GM19351 (cell line): ENCODE data around the gene KLK10.
"Not testable (repeated sequence)": the region's sequence is repeated elsewhere in the genome, so short reads cannot be mapped to it uniquely, and the experiment has no call there.

Experiments
- ATAC-seq: cut with Tn5 transposase; IDR thresholded peaks from one replicate; pipeline ENCODE4 v1.9.1; 2021; ENCODE audit warnings: mild to moderate bottlenecking, moderate library complexity; ENCODE audit not compliant: unreplicated experiment

The KLK10 gene

DNA sequence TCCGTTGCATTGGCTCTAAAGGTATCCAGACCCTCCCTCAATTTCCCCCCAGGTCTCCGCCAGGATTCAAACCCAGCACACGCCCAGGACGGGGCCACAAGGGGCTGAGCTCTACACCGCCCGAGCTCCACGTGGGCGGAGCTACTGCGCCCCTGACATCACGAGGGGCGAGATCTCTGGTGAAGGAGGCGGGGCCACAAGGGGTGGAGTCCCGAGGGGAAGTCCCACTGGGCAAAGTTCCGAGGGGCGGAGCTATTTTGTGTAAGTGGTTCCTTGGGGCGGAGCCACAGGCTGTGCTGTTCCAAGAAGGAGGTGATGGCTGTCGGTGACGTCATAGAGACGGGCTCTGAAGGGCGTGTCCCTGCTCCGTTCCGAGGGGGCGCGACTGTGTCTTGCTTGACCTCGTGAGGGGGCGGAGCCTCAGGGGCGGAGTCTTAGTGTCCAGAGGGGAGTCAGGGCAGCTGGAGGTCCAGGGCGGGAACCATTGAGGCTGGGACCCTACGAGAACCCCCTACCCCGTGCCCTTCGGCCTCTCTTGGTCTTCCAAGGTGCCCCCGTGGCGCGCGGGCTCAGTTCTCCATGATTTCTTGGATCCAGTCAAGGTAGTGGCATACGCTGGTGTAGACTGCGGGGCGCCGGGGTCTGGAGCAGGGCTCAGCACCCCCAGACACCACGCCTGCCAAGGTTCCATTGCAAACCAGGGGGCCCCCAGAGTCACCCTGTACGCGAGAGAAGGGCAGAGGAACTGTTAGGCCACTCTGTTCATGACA is 16.8 kb downstream of the KLK10 start:
- no peak for ATAC-seq

DNA sequence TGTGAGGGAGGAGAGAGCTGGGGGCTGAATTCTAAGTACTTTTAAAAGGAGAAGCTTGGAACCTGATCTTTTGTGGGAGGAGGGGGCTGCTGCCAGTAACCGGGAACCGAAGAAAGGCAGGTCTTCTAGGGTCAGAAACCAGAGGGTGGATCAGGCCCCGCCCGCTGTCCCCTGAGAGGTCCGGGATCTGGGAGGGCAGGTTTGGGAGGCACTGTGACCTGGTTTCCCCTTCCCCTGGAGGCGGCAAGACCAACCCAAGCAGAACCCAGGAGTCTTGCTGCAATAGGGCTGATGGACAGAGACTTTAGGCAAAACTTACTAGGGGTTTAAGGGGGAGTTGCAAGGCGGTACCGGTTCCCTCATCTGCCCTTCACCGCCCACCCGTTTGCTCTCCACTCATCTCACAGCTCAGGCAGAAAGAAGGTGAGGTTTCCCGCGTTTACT is 17.4 kb downstream of the KLK10 start:
- no peak for ATAC-seq

DNA sequence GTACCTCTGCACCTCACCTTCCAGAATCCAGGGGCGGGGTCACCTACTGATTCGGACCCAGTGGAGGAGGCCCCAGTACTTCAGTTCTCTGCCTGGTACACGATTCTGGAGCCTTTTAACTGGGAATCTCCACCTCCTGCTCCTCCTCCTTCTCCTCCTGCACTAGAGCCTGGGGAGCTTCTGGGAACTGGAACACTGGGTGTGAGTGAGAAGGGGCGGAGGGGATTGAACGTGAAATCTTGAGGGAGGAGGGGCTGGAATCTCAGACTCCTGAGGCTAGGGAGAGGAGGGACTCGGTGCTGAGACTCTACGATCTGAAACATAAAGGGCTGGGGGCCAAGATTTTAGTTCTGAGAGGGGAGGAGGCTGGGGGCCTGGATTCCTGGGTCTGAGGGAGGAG is 18.0 kb downstream of the KLK10 start, which contains the start of gene KLK8:
Gene KLK8 (minus strand): TSS at position 90 of the 400 bp plus-strand sequence. CDS start 437 bp downstream, outside the sequence.
- no peak for ATAC-seq

- ATAC-seq, result no peak
Measured at GRCh38 chr19:51000981-51001380, 18.5 kb downstream of the KLK10 start.

GRCh38 chr19:51000426-51000825 is 19.1 kb downstream of the KLK10 start:
- ATAC-seq, result no peak

GRCh38 chr19:50998686-50999085 is 20.8 kb downstream of the KLK10 start:
- no peak for ATAC-seq

DNA sequence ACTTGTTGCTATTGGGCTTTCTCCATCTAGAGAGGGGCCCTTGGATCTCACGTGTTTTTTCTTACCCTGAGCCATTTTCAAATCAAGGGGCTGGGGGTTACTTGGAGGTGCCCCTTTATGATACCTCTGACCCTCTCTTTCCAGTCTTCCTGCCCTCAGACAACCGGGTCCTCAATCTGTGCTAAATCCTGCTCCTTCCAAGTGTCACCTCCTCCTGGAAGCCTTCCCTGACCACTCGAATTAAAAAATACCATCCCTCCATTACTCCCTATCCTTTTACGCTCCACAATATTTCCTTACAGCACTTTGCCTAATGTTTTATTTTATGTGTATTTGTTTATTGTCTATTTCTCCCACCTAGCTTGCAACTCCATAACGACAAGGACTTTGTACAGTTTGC is 21.4 kb downstream of the KLK10 start:
- ATAC-seq, result no peak

DNA sequence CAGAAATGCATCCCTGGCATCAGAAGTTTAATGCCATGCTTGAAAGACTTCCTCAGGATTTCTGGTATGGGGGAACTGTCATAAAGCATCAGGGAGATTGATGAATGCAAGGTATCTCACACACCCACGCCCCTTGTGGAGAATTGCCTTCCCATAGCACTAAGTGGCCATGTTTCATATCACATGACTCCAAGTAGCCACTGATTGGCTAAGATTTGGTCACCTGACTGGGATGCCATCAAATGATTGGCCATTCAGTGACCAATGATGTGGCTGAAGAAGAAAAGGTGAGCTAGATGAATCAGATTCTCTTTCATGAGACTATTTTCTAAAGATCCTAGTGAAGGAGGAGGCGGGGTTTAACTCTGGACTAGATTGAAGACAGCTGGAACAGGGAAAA is 25.4 kb downstream of the KLK10 start:
- no peak for ATAC-seq

DNA sequence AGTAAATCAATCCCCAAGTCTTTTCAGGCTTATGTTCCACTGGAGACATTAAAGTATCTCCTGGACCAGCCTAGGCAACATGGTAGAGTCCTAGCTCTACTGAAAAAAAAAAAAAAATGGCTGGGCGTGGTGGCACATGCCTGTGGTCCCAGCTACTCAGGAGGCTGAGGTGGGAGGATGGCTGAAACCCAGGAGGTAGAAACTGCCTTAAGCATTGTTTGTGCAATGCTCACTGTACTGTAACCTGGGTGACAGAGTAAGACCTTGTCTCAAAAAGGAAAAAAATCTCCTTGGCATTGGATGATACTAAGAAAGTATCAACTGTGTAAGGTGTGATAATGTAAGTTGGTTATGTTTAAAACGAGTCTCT is 26.9 kb downstream of the KLK10 start:
- ATAC-seq, result no peak

DNA sequence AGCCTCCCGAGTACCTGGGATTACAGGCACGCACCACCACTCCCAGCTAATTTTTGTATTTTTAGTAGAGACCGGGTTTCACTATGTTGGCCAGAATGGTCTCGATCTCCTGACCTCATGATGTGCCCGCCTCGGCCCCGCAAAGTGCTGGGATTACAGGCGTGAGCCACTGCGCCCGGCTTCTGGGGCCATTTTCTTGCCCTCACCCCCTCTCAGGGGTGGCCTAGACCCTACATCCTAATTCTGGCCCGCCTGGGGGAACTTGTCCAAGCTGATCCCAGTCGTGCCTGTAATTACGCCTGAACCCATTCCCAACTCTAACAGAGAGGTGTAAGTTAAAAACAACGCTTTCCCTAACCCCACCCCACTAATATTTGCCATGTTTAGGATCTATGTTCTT is 35.1 kb downstream of the KLK10 start:
- not testable (repeated sequence) for ATAC-seq

DNA sequence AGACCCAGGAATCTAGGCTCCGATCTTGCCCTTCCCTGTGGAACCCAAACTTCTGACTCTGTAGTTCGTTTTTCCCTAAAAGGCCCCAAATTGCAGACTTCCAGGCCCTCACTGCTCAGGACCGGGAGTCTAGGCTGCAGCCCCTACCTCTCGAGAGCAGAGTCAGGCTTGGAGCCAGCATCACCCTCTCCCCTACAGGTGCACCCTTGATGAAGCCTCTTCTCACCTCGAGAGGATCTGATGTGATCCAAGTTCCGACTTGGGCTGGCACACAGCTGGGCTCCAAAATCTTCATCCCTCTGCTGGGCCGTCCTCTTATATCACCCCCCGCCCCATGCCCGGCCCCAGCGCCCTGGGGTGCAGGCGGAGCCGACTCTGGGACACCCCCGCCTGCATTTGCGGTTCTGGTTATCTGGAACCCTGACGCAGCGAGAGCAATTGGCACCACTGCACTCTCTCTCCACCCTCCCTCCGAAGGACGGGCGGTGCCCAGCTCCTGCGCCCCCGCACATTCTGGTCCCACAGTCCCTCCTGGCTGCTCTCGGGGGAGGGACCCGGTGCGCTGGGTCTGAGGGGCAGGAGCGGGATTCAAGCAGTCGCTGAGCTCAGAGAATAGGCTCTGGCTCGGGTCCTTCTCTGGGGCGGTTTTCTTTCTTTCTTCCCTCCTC is 35.8 kb downstream of the KLK10 start, which contains the start of gene KLK7:
Gene KLK7 (minus strand): TSS at position 293 of the 668 bp plus-strand sequence. CDS start 1,518 bp downstream, outside the sequence.
- no peak for ATAC-seq

GRCh38 chr19:50982186-50982585 is 37.3 kb downstream of the KLK10 start:
- ATAC-seq, result no peak

DNA sequence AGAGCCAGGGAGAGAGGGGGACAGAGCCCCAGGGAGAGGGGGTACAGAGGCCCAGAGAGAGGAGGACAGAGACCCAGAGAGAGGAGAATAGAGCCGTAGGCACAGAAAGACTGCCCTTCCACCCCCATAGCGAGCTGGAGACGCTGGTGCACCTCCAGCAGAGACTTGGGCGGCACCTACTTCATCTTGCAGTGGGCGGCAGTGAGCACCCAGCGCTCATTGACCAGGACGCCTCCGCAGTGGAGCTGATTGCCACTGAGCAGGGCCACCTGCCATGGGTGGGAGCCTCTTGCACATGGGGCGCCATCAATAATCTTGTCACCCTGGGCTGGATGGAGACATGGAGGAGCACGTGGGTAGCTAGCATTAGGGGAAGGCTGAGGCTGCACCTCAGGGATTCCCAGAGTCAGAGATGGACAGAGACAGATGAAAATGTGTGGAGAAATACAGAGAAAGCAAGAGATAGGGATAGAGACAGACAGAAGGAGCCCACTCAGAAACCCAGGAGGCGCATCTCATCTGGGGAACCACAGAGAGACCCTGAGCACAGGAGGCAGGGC is 37.8 kb downstream of the KLK10 start:
- no peak for ATAC-seq

- no peak for ATAC-seq
Measured at GRCh38 chr19:50980208-50980607, 39.3 kb downstream of the KLK10 start.

- ATAC-seq, result no peak
Measured at GRCh38 chr19:50979758-50980157, 39.8 kb downstream of the KLK10 start.

- ATAC-seq, result no peak
Measured at GRCh38 chr19:50978772-50979390, 40.6 kb downstream of the KLK10 start.

GRCh38 chr19:50977626-50978025 is 41.9 kb downstream of the KLK10 start:
- ATAC-seq, result no peak

DNA sequence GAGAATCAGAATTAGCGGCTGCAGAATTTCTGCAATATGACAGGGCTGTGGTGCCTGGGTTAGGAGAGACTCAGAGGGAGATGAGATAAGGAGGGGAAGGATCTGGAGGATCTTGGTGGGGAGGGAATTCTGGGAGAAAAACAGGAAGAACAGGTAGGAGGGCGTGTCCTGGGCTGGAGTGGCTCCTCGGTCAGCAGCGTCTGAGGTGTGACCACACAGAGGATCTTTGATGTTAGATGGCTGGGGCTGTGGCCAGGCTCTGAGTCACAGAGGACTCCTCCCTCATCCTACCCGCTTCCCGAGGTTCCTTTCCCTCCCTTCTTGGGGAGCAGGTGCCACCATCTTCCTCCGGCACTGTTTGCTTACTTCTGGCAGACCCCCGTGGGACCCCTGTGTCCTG is 43.7 kb downstream of the KLK10 start:
- ATAC-seq, result no peak

DNA sequence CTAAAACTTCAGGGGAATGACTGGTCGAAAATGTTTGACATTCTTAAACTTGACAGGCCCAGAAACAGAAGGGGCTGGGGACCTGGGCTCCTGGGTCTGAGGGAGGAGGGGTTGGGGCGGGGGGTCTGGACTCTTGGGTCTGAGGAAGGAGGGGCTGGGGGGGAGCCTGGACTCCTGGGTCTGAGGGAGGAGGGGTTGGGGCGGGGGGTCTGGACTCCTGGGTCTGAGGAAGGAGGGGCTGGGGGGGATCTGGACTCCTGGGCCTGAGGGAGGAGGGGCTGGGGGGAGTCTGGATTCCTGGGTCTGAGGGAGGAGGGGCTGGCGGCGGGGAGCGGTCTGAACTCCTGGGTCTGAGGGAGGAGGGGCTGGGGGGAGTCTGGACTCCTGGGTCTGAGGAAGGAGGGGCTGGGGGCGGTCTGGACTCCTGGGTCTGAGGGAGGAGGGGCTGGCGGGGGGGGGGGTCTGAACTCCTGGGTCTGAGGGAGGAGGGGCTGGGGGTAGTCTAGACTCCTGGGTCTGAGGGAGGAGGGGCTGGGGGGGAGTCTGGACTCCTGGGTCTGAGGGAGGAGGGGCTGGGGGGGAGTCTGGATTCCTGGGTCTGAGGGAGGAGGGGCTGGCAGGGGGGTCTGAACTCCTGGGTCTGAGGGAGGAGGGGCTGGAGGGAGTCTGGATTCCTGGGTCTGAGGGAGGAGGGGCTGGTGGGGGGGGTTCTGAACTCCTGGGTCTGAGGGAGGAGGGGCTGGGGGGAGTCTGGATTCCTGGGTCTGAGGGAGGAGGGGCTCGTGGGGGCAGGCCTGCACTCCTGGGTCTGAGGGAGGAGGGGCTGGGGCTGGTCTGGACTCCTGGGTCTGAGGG is 44.6 kb downstream of the KLK10 start:
- ATAC-seq, result no peak

DNA sequence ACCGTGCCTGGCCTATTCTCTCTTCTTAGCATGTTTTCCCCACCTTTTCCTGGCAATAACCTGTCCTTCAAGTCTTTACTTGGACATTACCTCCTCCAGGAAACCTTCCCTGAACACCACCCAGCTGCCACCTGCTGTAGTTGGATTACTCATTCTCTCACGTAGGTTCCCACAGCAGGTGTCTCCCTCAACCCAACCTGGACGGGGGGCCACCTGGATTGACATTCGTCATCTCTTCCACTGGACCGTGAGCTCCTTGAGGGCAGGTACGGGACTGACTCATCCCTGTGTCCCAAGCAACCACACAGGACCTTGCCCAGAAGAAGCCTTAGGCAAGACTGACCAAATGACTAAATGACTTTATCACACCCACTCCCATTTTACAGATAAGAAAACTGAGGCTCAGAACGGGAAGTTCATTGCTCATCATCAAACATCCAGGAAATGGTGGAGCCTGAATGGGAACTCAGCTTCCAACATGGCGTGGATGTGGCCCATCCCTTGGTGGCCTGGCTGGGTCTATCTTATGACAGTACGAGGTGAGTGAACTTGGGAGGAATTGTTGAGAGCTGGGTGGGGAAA is 46.6 kb downstream of the KLK10 start:
- ATAC-seq, result no peak
